BE2C (cell line): ENCODE data around the gene MRPS23.
A peak's percentile ranks its signal among the peaks of the same experiment; 100 is the strongest.

ENCODE experiments used
- DNase-seq: peaks from one replicate; pipeline ENCODE4 v3.0.0-alpha.2; 2020
- H3K27me3 ChIP-seq: fragments of 250-450 bp; sonication (Bioruptor Pico); 2 replicates; pipeline ENCODE4 v1.5.1; 2020; ENCODE audit warnings: mild to moderate bottlenecking
- H3K36me3 ChIP-seq: fragments of 250-450 bp; sonication (Bioruptor Pico); 2 replicates; pipeline ENCODE4 v1.5.1; 2020; ENCODE audit warnings: mild to moderate bottlenecking
- H3K4me1 ChIP-seq: fragments of 250-450 bp; sonication (Bioruptor Pico); 2 replicates; pipeline ENCODE4 v1.5.1; 2020
- H3K4me3 ChIP-seq: 2 replicates; pipeline ENCODE4 v1.5.1; 2011; ENCODE audit warnings: low read depth, low read length
- H3K9me3 ChIP-seq: fragments of 250-450 bp; sonication (Bioruptor Pico); 2 replicates; pipeline ENCODE4 v1.5.1; 2020
- TF ChIP-seq, protein P1 (sequence below): IDR thresholded peaks from 2 replicates; pipeline ENCODE4 v1.5.1; 2012; ENCODE audit warnings: mild to moderate bottlenecking, low read depth, low read length

MRPS23 gene

DNA sequence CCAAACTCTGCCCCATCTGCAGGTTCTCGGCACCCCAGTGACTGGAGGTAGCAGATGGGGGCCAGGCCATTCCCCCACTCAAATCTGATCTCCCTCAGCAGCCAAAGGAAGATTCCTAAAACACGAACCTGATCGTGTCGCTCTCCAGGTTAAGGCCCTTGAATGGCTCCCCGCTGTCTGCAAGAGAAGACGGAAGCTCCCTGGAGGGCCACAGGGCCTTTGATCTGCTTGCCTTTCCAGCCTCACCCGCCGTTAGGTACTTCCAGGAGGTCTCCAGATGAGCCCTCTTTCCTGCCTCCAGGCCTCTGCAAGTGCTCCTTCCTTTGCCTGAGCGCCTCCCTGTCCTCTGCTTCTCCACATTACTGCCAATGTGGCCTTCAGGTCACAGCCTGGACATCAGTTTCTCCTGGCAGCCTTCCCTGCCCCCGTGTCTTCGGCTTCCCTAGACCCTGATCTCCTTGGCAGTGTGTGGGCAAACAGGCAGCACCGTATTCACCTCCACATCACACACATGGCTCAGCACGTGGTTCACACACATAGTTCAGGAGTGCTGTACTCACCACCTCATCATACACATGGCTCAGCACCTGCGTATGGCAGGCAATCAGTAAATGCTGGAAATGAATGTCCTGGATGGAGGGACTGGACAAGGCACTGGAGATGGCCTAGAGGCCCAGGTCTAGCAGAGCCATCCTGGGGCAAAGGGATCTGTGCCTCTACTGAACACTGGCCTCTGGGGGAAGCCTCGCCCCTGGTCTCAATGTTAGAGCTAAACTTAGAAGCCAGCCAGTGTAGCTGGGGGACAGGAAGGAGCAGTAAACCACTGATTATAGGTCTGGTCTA lies 26.4 kb upstream of the MRPS23 start:
- peaks cover 18% of the 10 kb centered on the region for H3K4me1 ChIP-seq
- H3K4me3 ChIP-seq: no peak overlapping the region

DNA sequence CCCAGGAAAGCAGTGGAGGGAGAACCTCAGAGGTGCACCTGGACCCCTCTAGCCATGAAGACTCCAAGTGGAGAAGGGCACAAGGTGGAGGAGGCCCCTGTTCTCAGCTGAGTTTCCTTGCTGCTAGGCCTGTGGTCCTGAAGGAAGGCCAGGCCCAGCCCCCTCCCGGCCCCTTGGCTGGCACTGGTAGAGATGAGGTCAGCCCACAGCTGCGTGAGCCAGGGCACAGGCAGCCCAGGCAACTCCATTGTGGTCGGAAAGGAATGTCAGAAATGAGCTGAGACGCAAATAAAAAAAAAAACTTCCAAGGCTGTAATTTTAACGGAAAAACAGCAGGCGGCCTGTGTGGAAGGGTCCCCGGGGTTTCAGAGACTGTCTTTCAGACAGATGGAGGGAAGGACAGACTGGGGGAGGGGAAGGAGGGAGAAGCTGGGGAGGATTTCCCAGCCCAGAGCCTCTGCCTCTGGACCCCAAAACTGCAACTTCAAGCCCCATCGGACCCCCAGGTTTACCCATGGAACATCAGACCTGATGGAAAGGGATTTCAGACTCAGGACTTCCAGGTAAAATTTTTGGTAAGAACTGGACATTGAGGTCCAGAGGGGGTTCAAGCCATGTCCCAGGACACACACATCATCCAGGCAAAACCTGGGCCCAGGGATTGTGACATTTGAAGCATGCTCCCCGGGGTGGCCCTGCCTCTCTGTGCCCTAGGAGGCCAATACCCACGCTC lies 25.6 kb upstream of the MRPS23 start:
- peaks cover 18% of the 10 kb centered on the region for H3K4me1 ChIP-seq
- peak; percentile 64 for DNase-seq
- no peaks in the 10 kb centered on the region for H3K27me3 ChIP-seq

More for the DNA sequence above, 26.4 kb upstream of the MRPS23 start:
- Histone ChIP-seq H3K27me3 (no peaks in the 10 kb centered on the region), H3K36me3 (no peaks in the 10 kb centered on the region), H3K9me3 (no peaks in the 10 kb centered on the region)
- no peak for DNase-seq
- TF ChIP-seq, protein P1, sequence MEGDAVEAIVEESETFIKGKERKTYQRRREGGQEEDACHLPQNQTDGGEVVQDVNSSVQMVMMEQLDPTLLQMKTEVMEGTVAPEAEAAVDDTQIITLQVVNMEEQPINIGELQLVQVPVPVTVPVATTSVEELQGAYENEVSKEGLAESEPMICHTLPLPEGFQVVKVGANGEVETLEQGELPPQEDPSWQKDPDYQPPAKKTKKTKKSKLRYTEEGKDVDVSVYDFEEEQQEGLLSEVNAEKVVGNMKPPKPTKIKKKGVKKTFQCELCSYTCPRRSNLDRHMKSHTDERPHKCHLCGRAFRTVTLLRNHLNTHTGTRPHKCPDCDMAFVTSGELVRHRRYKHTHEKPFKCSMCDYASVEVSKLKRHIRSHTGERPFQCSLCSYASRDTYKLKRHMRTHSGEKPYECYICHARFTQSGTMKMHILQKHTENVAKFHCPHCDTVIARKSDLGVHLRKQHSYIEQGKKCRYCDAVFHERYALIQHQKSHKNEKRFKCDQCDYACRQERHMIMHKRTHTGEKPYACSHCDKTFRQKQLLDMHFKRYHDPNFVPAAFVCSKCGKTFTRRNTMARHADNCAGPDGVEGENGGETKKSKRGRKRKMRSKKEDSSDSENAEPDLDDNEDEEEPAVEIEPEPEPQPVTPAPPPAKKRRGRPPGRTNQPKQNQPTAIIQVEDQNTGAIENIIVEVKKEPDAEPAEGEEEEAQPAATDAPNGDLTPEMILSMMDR: no peak

DNA sequence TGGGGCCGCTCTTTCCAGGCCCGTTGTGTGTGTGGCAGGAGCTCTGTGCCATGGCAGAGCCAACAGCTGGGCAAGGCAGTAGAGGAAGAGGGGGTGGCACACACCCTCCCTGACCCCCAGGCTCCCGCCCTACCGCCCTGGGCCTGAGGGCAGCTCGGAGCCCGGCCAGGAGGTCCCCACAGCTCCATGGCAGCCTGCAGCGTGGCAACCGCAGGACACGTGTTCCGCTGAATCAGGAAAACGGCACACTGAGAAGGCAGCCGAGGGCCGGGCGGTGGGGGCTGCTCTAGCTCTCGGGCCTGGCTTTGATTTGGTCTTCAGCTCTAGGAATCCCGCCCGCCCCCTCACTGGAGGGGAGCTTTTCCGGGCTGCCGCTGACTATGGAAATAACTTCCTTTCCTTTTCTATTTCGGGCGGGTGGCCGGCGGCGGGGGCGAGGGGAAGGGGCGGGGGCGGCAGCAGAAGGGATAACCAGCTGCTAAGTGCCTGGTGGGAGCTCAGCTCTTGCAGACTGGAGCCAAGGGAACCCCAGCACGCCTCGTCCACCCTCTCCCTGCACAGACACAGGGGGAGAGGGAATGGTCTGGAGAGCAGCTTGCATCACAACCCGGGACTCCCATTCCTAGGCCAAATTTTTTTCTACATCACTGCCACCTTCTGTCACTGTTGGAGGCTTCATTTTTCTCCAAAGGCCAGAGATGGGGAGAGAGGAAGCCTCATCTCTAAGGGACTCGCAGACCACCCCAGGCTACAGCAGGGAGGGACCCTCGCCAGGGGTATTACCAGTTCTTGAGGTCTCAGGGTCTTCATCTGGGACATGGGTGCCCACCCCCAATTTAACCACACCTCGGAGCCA lies 24.8 kb upstream of the MRPS23 start:
- peak; percentile 76 for DNase-seq
- Histone ChIP-seq H3K4me1 (peaks cover 18% of the 10 kb centered on the region), H3K4me3 (peak overlapping the region; percentile 6), H3K36me3 (no peaks in the 10 kb centered on the region), H3K27me3 (no peaks in the 10 kb centered on the region), H3K9me3 (no peaks in the 10 kb centered on the region)
- TF ChIP-seq, protein P1: no peak

More for the DNA sequence above, 25.6 kb upstream of the MRPS23 start:
- no peaks in the 10 kb centered on the region for H3K36me3 ChIP-seq
- H3K9me3 ChIP-seq: no peaks in the 10 kb centered on the region
- H3K4me3 ChIP-seq: no peak overlapping the region
- TF ChIP-seq, protein P1: peak; percentile 43

DNA sequence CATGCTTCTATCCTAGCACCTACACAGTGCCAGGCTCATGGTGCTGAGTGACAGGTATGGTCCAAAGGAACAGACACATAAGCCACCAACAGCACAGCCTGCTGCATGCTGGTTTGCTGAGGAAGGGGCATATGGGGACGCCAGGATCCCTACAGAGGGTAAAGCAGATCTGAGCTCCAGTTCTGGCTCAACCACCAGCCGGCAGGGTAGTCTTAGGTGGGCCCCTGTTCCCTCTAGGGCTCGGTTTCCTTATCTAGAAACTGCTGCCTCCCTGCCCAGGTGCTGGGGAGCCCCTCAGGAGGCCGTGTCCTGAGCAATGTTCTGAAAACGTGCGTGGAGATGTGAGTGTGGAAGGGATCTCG lies 24.2 kb upstream of the MRPS23 start:
- H3K4me3 ChIP-seq: peak overlapping the region; percentile 6
- no peaks in the 10 kb centered on the region for H3K36me3 ChIP-seq
- DNase-seq: no peak
- H3K27me3 ChIP-seq: no peaks in the 10 kb centered on the region
- TF ChIP-seq, protein P1: no peak
- no peaks in the 10 kb centered on the region for H3K9me3 ChIP-seq
- peaks cover 18% of the 10 kb centered on the region for H3K4me1 ChIP-seq

DNA sequence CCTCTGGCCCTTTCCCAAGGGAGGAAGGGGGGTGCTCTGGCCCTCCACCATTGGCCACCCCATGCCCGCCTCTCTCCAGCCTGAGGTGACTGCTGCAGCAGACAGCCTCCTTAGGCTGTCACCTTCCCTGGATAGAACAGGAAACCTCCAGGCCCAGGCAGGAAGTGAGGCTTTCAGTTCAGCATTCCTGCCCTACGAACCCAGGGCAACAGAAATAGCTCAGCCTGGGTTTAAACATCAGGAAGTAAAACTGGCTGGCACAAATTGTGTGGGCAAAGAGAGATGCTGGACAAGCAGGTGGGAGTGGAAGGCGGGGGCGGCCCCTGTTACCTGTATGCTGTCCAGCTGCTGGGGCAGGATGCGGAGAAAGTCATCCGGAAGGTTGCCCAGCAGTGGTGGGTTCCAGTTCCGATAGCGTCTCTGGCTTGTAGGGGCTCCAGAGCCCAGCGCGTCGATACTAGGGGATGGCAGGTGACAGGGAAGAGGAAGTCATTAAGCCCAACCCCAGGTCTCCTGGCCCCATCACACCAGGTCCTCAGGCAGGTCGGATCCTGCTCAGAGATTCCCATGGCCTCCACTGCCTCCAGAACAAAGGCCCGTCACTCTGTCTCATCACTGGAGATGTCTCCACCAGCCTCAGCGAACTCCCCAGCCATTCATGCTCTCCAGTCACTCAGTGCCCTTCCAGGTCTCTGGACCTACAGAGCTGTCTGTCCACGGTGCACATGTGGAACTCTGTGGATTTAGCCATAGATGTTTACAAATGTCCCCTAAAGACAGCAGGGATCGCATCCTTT lies 23.6 kb upstream of the MRPS23 start:
- no peak for DNase-seq
- Histone ChIP-seq H3K27me3 (no peaks in the 10 kb centered on the region), H3K36me3 (no peaks in the 10 kb centered on the region), H3K4me3 (no peak overlapping the region), H3K9me3 (no peaks in the 10 kb centered on the region), H3K4me1 (peaks cover 24% of the 10 kb centered on the region)
- TF ChIP-seq, protein P1: no peak
